HEK293 (cell line): ENCODE results near the gene TRPC6.

Source experiments
- CTCF ChIA-PET: fragments of 350-600 bp; formaldehyde crosslinking; extraction: SDS; loops from one replicate; lab custom pipeline; 2021; ENCODE audit warnings: antibody characterized with exemption; lab: Yijun Ruan, JAX
- POLR2A ChIA-PET: fragments of 300-600 bp; formaldehyde crosslinking; extraction: SDS; loops from one replicate; lab custom pipeline; 2020; ENCODE audit warnings: antibody characterized with exemption, inconsistent platforms; lab: Yijun Ruan, JAX
- H3K27ac ChIP-seq: fragments of 200-500 bp; sonication (Bioruptor generic); 2 replicates; pipeline ENCODE4 v1.5.1; 2014; ENCODE audit warnings: low read depth, low read length, control low read depth, inconsistent platforms; ENCODE audit errors: extremely low read depth
- H3K36me3 ChIP-seq, 2 experiments: fragments of 200-500 bp in 1 of 2; sonication (Bioruptor generic) in 1 of 2; 1 replicate in 1 of 2; 2 replicates in 1 of 2; pipeline ENCODE4 v1.5.1; 2014 to 2017; ENCODE audit warnings: inconsistent platforms in 2 of 2, low read length in 2 of 2; ENCODE audit not compliant: control insufficient read depth in 2 of 2, insufficient read depth in 1 of 2
- H3K4me1 ChIP-seq: fragments of 200-500 bp; sonication (Bioruptor generic); 2 replicates; pipeline ENCODE4 v1.5.1; 2014; ENCODE audit warnings: mild to moderate bottlenecking, low read length, inconsistent platforms; ENCODE audit not compliant: control insufficient read depth, insufficient read depth
- H3K4me3 ChIP-seq: 2 replicates; pipeline ENCODE4 v1.5.1; 2011; ENCODE audit warnings: low read depth, mild to moderate bottlenecking, control low read depth, low read length, moderate library complexity
- H3K9me3 ChIP-seq: fragments of 200-500 bp; sonication (Bioruptor generic); 2 replicates; pipeline ENCODE4 v1.5.1; 2014; ENCODE audit warnings: low read depth, low read length, inconsistent platforms; ENCODE audit not compliant: control insufficient read depth, insufficient read depth
- BCL6B ChIP-seq: fragments of 450-650 bp; formaldehyde crosslinking; IDR thresholded peaks from 2 replicates; pipeline ENCODE4 v1.5.1; 2017; ENCODE audit warnings: missing biosample characterization, missing genetic modification characterization
- CTCF ChIP-seq: fragments of 450-650 bp; formaldehyde crosslinking; IDR thresholded peaks from 2 replicates; pipeline ENCODE4 v1.5.1; 2016; ENCODE audit warnings: missing biosample characterization, missing genetic modification characterization
- ELK4 ChIP-seq: IDR thresholded peaks from 2 replicates; pipeline ENCODE4 v1.6.1; 2011; ENCODE audit warnings: mild to moderate bottlenecking, low read depth, low read length, borderline replicate concordance
- GLIS1 ChIP-seq: fragments of 450-650 bp; formaldehyde crosslinking; IDR thresholded peaks from 2 replicates; pipeline ENCODE4 v1.5.1; 2016; ENCODE audit warnings: missing biosample characterization, missing genetic modification characterization
- GLIS2 ChIP-seq: fragments of 450-650 bp; formaldehyde crosslinking; IDR thresholded peaks from 2 replicates; pipeline ENCODE4 v1.5.1; 2016; ENCODE audit warnings: missing biosample characterization, missing genetic modification characterization
- HOXA7 ChIP-seq: sonication (generic); formaldehyde crosslinking; IDR thresholded peaks from 2 replicates; pipeline ENCODE4 v1.8.1; 2022; ENCODE audit warnings: missing genetic modification reagents, borderline replicate concordance
- INSM2 ChIP-seq: fragments of 450-650 bp; formaldehyde crosslinking; IDR thresholded peaks from 2 replicates; pipeline ENCODE4 v1.5.1; 2016; ENCODE audit warnings: missing biosample characterization, missing genetic modification characterization
- KLF1 ChIP-seq: fragments of 450-650 bp; formaldehyde crosslinking; IDR thresholded peaks from 2 replicates; pipeline ENCODE4 v1.5.1; 2016; ENCODE audit warnings: missing biosample characterization, missing genetic modification characterization
- KLF17 ChIP-seq: fragments of 450-650 bp; formaldehyde crosslinking; IDR thresholded peaks from 2 replicates; pipeline ENCODE4 v1.5.1; 2016; ENCODE audit warnings: missing biosample characterization, missing genetic modification characterization
- KLF9 ChIP-seq: fragments of 450-650 bp; formaldehyde crosslinking; IDR thresholded peaks from 2 replicates; pipeline ENCODE4 v1.5.1; 2016; ENCODE audit warnings: missing biosample characterization, missing genetic modification characterization, low read depth
- PATZ1 ChIP-seq: fragments of 450-650 bp; formaldehyde crosslinking; IDR thresholded peaks from 2 replicates; pipeline ENCODE4 v1.5.1; 2016; ENCODE audit warnings: missing biosample characterization, missing genetic modification characterization
- SP2 ChIP-seq: fragments of 450-650 bp; formaldehyde crosslinking; IDR thresholded peaks from 2 replicates; pipeline ENCODE4 v1.5.1; 2016; ENCODE audit warnings: missing biosample characterization, missing genetic modification characterization
- ZFHX2 ChIP-seq: fragments of 450-650 bp; formaldehyde crosslinking; conservative IDR thresholded peaks from 2 replicates; pipeline ENCODE4 v1.5.1; 2016; ENCODE audit warnings: missing biosample characterization, missing genetic modification characterization
- ZNF114 ChIP-seq: fragments of 450-650 bp; formaldehyde crosslinking; IDR thresholded peaks from 2 replicates; pipeline ENCODE4 v1.5.0; 2017; ENCODE audit warnings: missing biosample characterization, missing genetic modification characterization
- ZNF18 ChIP-seq: fragments of 450-650 bp; formaldehyde crosslinking; IDR thresholded peaks from 2 replicates; pipeline ENCODE4 v1.5.1; 2016; ENCODE audit warnings: missing biosample characterization, missing genetic modification characterization
- ZNF214 ChIP-seq: fragments of 450-650 bp; formaldehyde crosslinking; IDR thresholded peaks from 2 replicates; pipeline ENCODE4 v1.5.1; 2017; ENCODE audit warnings: missing biosample characterization, mild to moderate bottlenecking, missing genetic modification characterization, borderline replicate concordance
- ZNF48 ChIP-seq: fragments of 450-650 bp; formaldehyde crosslinking; IDR thresholded peaks from 2 replicates; pipeline ENCODE4 v1.5.1; 2016; ENCODE audit warnings: missing biosample characterization, missing genetic modification characterization
- ZNF548 ChIP-seq: fragments of 450-650 bp; formaldehyde crosslinking; IDR thresholded peaks from 2 replicates; pipeline ENCODE4 v1.5.1; 2016; ENCODE audit warnings: missing biosample characterization, missing genetic modification characterization
- ZNF621 ChIP-seq: fragments of 450-650 bp; formaldehyde crosslinking; IDR thresholded peaks from 2 replicates; pipeline ENCODE4 v1.5.1; 2017; ENCODE audit warnings: missing biosample characterization, missing genetic modification characterization
- ZNF645 ChIP-seq: fragments of 450-650 bp; formaldehyde crosslinking; IDR thresholded peaks from 2 replicates; pipeline ENCODE4; 2016; ENCODE audit warnings: missing biosample characterization, missing genetic modification characterization
- ZNF707 ChIP-seq: fragments of 450-650 bp; formaldehyde crosslinking; IDR thresholded peaks from 2 replicates; pipeline ENCODE4 v1.5.1; 2016; ENCODE audit warnings: missing biosample characterization, missing genetic modification characterization
- ZSCAN4 ChIP-seq: fragments of 450-650 bp; formaldehyde crosslinking; IDR thresholded peaks from 2 replicates; pipeline ENCODE4 v1.5.1; 2017; ENCODE audit warnings: missing biosample characterization, missing genetic modification characterization

TRPC6 gene

GRCh38 chr11:101476191-101476590 is 107.6 kb downstream of the TRPC6 start:
- Histone ChIP-seq H3K9me3 (no peaks in the 10 kb centered on the region), H3K27ac (no peak overlapping the region), H3K4me1 (no peaks in the 10 kb centered on the region), H3K4me3 (no peak overlapping the region), H3K36me3 (no peaks in the 10 kb centered on the region)
- CTCF ChIA-PET = no interaction called here
- TF ChIP-seq ZSCAN4 (tag by site-specific recombination) (no peak), KLF17 (tag by site-specific recombination) (no peak), BCL6B (tag by site-specific recombination) (no peak), GLIS2 (no peak), GLIS1 (tag by site-specific recombination) (no peak), SP2 (no peak), ZNF114 (tag by site-specific recombination) (no peak), PATZ1 (tag by site-specific recombination) (no peak), KLF1 (tag by site-specific recombination) (no peak), ZNF48 (tag by site-specific recombination) (no peak), ZNF18 (no peak), ZNF548 (tag by site-specific recombination) (no peak), ZNF645 (tag by site-specific recombination) (no peak), CTCF (tag by site-specific recombination) (no peak), HOXA7 (CRISPR knock-in tag) (no peak)
- POLR2A ChIA-PET = no interaction called here

GRCh38 chr11:101475699-101476098 is 108.1 kb downstream of the TRPC6 start:
- H3K9me3 ChIP-seq = no peaks in the 10 kb centered on the region
- CTCF ChIA-PET = interaction anchor here (0.9 kb wide), 1 partner anchor 46 kb away, joined by 3 read pairs; no protein-coding TSS in a partner anchor
- no peak overlapping the region for H3K27ac ChIP-seq
- H3K36me3 ChIP-seq = no peaks in the 10 kb centered on the region
- H3K4me1 ChIP-seq = no peaks in the 10 kb centered on the region
- H3K4me3 ChIP-seq = no peak overlapping the region
- POLR2A ChIA-PET = no interaction called here
- TF ChIP-seq ZNF214 (tag by site-specific recombination) (no peak), KLF9 (no peak), ZNF707 (no peak), ELK4 (no peak), ZFHX2 (tag by site-specific recombination) (no peak), ZNF621 (tag by site-specific recombination) (no peak), INSM2 (tag by site-specific recombination) (no peak)
